ENCODE measurements around the gene WDR18.

Gene WDR18

GRCh38 chr19:993361-993830, 9.3 kb downstream of the WDR18 start:
- no peak for DNase-seq

GRCh38 chr19:993831-994393, 9.8 kb downstream of the WDR18 start:
- DNase-seq: no peak

- no peak for DNase-seq
Observed at GRCh38 chr19:994516-994915, 10.4 kb downstream of the WDR18 start.

- no peak for DNase-seq
Observed at GRCh38 chr19:995051-995827, 11.1 kb downstream of the WDR18 start.

GRCh38 chr19:996051-996838, 12.1 kb downstream of the WDR18 start:
- no peak for DNase-seq

GRCh38 chr19:998064-998463, 13.9 kb downstream of the WDR18 start:
- DNase-seq: no peak

- no peak for DNase-seq
Observed at GRCh38 chr19:999379-999719, 15.2 kb downstream of the WDR18 start.

- peak in 1 of 2 donors; percentile 49 for DNase-seq
Observed at GRCh38 chr19:1000095-1000494, 15.9 kb downstream of the WDR18 start, which contains the start of gene GRIN3B. Gene GRIN3B, plus strand, starts transcription at chr19:1000419. Its CDS starts 19 bp downstream, at chr19:1000438.

- no peak for DNase-seq
Observed at GRCh38 chr19:1000591-1001537, 16.7 kb downstream of the WDR18 start.

GRCh38 chr19:1001538-1002166, 17.5 kb downstream of the WDR18 start:
- DNase-seq: peak; percentile 22 to 74

- no peak for DNase-seq
Observed at GRCh38 chr19:1002600-1002999, 18.5 kb downstream of the WDR18 start.

GRCh38 chr19:1003283-1003682, 19.1 kb downstream of the WDR18 start:
- DNase-seq: no peak

GRCh38 chr19:1004204-1004802, 20.2 kb downstream of the WDR18 start:
- no peak for DNase-seq

GRCh38 chr19:1004803-1005664, 20.9 kb downstream of the WDR18 start:
- no peak for DNase-seq

- no peak for DNase-seq
Observed at GRCh38 chr19:1006711-1007398, 22.7 kb downstream of the WDR18 start.

GRCh38 chr19:1007399-1008251, 23.5 kb downstream of the WDR18 start:
- no peak for DNase-seq

- DNase-seq: no peak
Observed at GRCh38 chr19:1008268-1009040, 24.3 kb downstream of the WDR18 start.

Data from inflammatory macrophage treated with lipopolysaccharide for 1 hour (primary cell).